Measurements from ENCODE around the gene NFATC2.

Gene NFATC2

DNA sequence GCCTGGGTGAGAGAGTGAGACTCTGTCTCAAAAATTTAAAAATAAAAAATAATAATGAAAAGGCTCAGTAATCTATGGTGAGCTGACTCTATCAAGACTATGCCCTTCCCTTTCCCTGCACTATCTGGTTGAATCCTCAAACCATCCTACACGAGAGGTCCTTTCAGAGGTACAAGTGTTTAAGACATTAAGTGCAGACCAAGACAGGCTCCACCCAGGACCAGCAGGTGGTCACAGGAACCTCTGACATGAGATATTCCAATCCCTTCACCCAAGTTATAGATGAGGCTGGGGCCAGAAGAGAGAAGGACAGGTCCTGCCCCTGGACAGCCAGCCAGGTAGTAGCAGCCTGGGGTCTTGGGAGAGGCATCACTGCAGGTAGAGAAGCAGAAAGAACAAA lies 182.6 kb downstream of the NFATC2 start:
- intact Hi-C loops (cut with DNase I; ENCODE audit: low total_unique reads), result no loop called here
- no peaks in the 10 kb centered on the region for H3K36me3 ChIP-seq
- H3K27me3 ChIP-seq, result no peaks in the 10 kb centered on the region
- TF ChIP-seq, protein P1, sequence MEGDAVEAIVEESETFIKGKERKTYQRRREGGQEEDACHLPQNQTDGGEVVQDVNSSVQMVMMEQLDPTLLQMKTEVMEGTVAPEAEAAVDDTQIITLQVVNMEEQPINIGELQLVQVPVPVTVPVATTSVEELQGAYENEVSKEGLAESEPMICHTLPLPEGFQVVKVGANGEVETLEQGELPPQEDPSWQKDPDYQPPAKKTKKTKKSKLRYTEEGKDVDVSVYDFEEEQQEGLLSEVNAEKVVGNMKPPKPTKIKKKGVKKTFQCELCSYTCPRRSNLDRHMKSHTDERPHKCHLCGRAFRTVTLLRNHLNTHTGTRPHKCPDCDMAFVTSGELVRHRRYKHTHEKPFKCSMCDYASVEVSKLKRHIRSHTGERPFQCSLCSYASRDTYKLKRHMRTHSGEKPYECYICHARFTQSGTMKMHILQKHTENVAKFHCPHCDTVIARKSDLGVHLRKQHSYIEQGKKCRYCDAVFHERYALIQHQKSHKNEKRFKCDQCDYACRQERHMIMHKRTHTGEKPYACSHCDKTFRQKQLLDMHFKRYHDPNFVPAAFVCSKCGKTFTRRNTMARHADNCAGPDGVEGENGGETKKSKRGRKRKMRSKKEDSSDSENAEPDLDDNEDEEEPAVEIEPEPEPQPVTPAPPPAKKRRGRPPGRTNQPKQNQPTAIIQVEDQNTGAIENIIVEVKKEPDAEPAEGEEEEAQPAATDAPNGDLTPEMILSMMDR (IDR thresholded peaks at IDR 0.05), result no peak
- no peak overlapping the region for H3K4me3 ChIP-seq
- no peak for DNase-seq
- no peak overlapping the region for H3K27ac ChIP-seq
- H3K4me1 ChIP-seq, result peaks cover 0 to 2% (median 0%) of the 10 kb centered on the region in 4 donors
- peaks cover 0 to 4% (median 0%) of the 10 kb centered on the region in 3 donors for H3K9me3 ChIP-seq

DNA sequence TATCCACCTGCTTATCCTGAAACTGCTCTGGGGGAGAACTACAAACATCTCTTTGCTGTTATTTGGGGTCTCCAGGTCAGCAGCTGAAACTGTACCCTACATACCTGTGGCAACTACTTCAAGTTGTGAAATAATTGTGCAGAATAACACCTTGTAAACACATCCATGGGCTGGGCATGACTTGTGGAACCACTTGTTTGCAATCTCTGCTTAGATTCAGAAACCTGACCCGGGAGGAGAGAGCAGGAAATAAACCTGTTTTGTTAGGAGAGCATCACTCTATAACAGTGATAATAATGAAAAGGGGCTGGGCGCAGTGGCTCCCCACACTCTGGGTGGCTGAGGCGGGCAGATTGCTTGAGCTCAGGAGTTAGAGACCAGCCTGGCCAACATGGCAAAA lies 183.1 kb downstream of the NFATC2 start:
- no peaks in the 10 kb centered on the region for H3K27me3 ChIP-seq
- H3K4me1 ChIP-seq, result peaks cover 0 to 7% (median 0%) of the 10 kb centered on the region in 4 donors
- TF ChIP-seq, protein P1 (IDR thresholded peaks at IDR 0.05), result no peak
- H3K36me3 ChIP-seq, result no peaks in the 10 kb centered on the region
- no peak for DNase-seq
- no peak overlapping the region for H3K4me3 ChIP-seq
- H3K27ac ChIP-seq, result no peak overlapping the region
- H3K9me3 ChIP-seq, result peaks cover 0 to 4% (median 0%) of the 10 kb centered on the region in 3 donors
- intact Hi-C loops (cut with DNase I; ENCODE audit: low total_unique reads), result no loop called here

DNA sequence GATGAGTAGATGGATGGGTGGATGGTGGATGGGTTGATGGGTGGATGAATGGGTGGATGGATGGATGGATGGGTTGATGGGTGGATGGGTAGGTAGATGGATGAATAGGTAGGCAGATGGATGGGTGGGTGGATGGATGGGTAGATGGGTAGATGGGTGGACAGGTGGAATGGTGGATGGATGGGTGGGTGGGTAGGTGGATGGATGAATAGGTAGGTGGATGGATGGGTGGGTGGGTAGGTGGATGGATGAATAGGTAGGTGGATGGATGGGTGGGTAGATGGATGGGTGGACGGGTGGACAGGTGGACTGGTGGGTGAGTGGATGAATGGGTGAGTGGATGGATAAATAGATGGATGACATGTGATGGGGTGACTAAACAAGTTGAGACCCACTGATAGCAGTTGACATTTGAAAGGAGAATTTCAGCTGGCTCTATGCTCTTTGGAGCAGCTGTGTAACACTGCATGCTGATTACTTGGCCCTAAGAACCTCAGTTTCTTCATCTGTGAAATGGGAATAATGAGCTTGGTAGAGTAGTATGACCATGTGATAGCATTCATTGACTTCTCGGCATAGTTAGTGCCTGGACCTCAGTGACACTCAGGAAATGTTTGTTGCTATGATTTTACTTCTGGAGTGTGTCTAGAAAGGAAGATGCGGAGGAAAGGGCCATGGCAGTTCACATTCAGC lies 184.3 kb downstream of the NFATC2 start:
- Histone ChIP-seq H3K4me1 (peaks cover 0 to 13% (median 0%) of the 10 kb centered on the region in 4 donors), H3K4me3 (no peak overlapping the region), H3K36me3 (no peaks in the 10 kb centered on the region), H3K9me3 (peaks cover 0 to under 1% (median 0%) of the 10 kb centered on the region in 3 donors), H3K27me3 (no peaks in the 10 kb centered on the region), H3K27ac (no peak overlapping the region)
- DNase-seq, result no peak
- intact Hi-C loops (cut with DNase I; ENCODE audit: low total_unique reads), result no loop called here
- TF ChIP-seq, protein P1 (IDR thresholded peaks at IDR 0.05), result no peak

DNA sequence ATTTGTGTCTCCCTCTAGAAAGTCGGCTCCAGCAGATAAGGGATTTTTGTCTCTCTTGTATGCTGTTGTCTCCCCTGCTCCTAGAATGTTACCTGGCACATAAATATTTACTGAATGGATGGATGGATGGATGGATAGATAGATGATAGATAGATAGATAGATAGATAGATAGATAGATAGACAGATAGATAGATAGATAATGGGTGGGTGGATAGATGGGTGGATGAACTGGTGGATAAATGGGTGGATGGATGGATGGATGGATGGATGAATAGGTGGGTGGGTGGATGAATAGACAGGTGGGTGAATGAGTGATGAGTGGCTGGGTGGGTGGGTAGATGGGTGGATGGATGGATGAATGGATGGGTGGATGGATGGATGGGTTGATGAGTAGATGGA lies 185.0 kb downstream of the NFATC2 start:
- H3K9me3 ChIP-seq, result no peaks in the 10 kb centered on the region
- H3K4me3 ChIP-seq, result no peak overlapping the region
- H3K27me3 ChIP-seq, result no peaks in the 10 kb centered on the region
- no peaks in the 10 kb centered on the region for H3K36me3 ChIP-seq
- peaks cover 0 to 13% (median 0%) of the 10 kb centered on the region in 4 donors for H3K4me1 ChIP-seq
- H3K27ac ChIP-seq, result no peak overlapping the region
- intact Hi-C loops (cut with DNase I; ENCODE audit: low total_unique reads), result no loop called here
- TF ChIP-seq, protein P1 (IDR thresholded peaks at IDR 0.05), result no peak
- DNase-seq, result no peak

- Histone ChIP-seq H3K36me3 (no peaks in the 10 kb centered on the region), H3K9me3 (no peaks in the 10 kb centered on the region), H3K27ac (no peak overlapping the region), H3K4me1 (peaks cover 0 to 13% (median 0%) of the 10 kb centered on the region in 4 donors), H3K27me3 (no peaks in the 10 kb centered on the region), H3K4me3 (no peak overlapping the region)
- DNase-seq, result no peak
- TF ChIP-seq, protein P1 (IDR thresholded peaks at IDR 0.05), result no peak
- intact Hi-C loops (cut with DNase I; ENCODE audit: low total_unique reads), result no loop called here
Measured at GRCh38 chr20:51356871-51357270, 185.6 kb downstream of the NFATC2 start.
